WTC11 (cell line): ENCODE data around the gene DUOX2. TPM values are rescaled to one million over a fixed set of nuclear protein-coding genes. Genes with fewer than 3 reads are reported as not detected.
"Not testable (repeated sequence)": the region's sequence is repeated elsewhere in the genome, so short reads cannot be mapped to it uniquely, and the experiment has no call there.

Experiments
- ATAC-seq: fragments of 200-7000 bp; cut with Tn5 transposase; 2 replicates; pipeline ENCODE4 v1.10.0; 2021; ENCODE audit warnings: mild to moderate bottlenecking, moderate library complexity
- CTCF ChIA-PET: fragments of 300-600 bp; sonication (Branson Sonifier 250); formaldehyde crosslinking; loops from one replicate; lab custom pipeline; 2021; ENCODE audit warnings: antibody characterized with exemption; lab: Charles Lee
- POLR2A ChIA-PET: fragments of 350-600 bp; sonication (Branson Sonifier 250); formaldehyde crosslinking; loops from one replicate; lab custom pipeline; 2021; ENCODE audit warnings: antibody characterized with exemption; lab: Charles Lee
- DNase-seq: peaks from one replicate; pipeline ENCODE4 v3.0.0; 2021; ENCODE audit warnings: low spot score
- H3K27ac Mint-ChIP-seq: 2 replicates; pipeline ENCODE4 v1.8.0; 2021; ENCODE audit warnings: mixed read lengths
- H3K27me3 Mint-ChIP-seq: 2 replicates; pipeline ENCODE4 v1.8.0; 2021; ENCODE audit warnings: low read depth, mild to moderate bottlenecking, moderate library complexity, mixed read lengths
- H3K36me3 Mint-ChIP-seq: 2 replicates; pipeline ENCODE4 v1.8.0; 2021; ENCODE audit warnings: mixed read lengths
- H3K4me1 Mint-ChIP-seq: 2 replicates; pipeline ENCODE4 v1.8.0; 2022; ENCODE audit warnings: mixed read lengths
- H3K4me3 Mint-ChIP-seq: 2 replicates; pipeline ENCODE4 v1.8.0; 2021; ENCODE audit warnings: mild to moderate bottlenecking, moderate library complexity, mixed read lengths
- H3K9me3 Mint-ChIP-seq: 2 replicates; pipeline ENCODE4 v1.8.0; 2021; ENCODE audit warnings: mixed read lengths
- EMX1 ChIP-seq: fragments of 250-450 bp; sonication (Bioruptor Pico); IDR thresholded peaks from 2 replicates; pipeline ENCODE4 v1.8.0; 2021; ENCODE audit warnings: mild to moderate bottlenecking
- GTF2I ChIP-seq: fragments of 250-450 bp; sonication (Bioruptor Pico); conservative IDR thresholded peaks from 2 replicates; pipeline ENCODE4 v1.4.0; 2021; ENCODE audit warnings: mild to moderate bottlenecking
- NFYB ChIP-seq: sonication (generic); formaldehyde crosslinking; conservative IDR thresholded peaks from 2 replicates; pipeline ENCODE4 v1.8.0; 2022; ENCODE audit warnings: low read depth, missing genetic modification reagents
- PRRX2 ChIP-seq: fragments of 250-450 bp; sonication (Bioruptor Pico); IDR thresholded peaks from 2 replicates; pipeline ENCODE4 v1.8.0; 2021; ENCODE audit warnings: mild to moderate bottlenecking
- SMAD3 ChIP-seq: sonication (generic); formaldehyde crosslinking; IDR thresholded peaks from 2 replicates; pipeline ENCODE4 v1.8.0; 2022; ENCODE audit warnings: missing genetic modification reagents, mild to moderate bottlenecking, borderline replicate concordance
- SMAD4 ChIP-seq: sonication (generic); formaldehyde crosslinking; IDR thresholded peaks from 2 replicates; pipeline ENCODE4 v1.8.0; 2022; ENCODE audit warnings: mild to moderate bottlenecking, missing genetic modification reagents
- SP1 ChIP-seq: sonication (generic); formaldehyde crosslinking; conservative IDR thresholded peaks from 2 replicates; pipeline ENCODE4 v1.8.1; 2022; ENCODE audit warnings: missing genetic modification reagents
- TEAD1 ChIP-seq: sonication (generic); formaldehyde crosslinking; IDR thresholded peaks from 2 replicates; pipeline ENCODE4 v1.8.0; 2022; ENCODE audit warnings: mild to moderate bottlenecking, missing genetic modification reagents
- TP53 ChIP-seq: sonication (generic); formaldehyde crosslinking; IDR thresholded peaks from 2 replicates; pipeline ENCODE4 v1.8.1; 2023; ENCODE audit warnings: mild to moderate bottlenecking, missing genetic modification reagents
- ZNF121 ChIP-seq: sonication (generic); formaldehyde crosslinking; IDR thresholded peaks from 2 replicates; pipeline ENCODE4 v1.8.0; 2023; ENCODE audit warnings: missing genetic modification reagents
- ZNF423 ChIP-seq: fragments of 250-450 bp; sonication (Bioruptor Pico); IDR thresholded peaks from 2 replicates; pipeline ENCODE4 v2.1.2; 2022; ENCODE audit warnings: mild to moderate bottlenecking, moderate library complexity
- total RNA-seq: library from RNA; stranded (reverse); gene quantifications from 3 replicates; pipeline ENCODE4 v1.2.3, GENCODE V29; 2021
- TF ChIP-seq, protein P1 (sequence below): sonication (generic); formaldehyde crosslinking; IDR thresholded peaks from 2 replicates; pipeline ENCODE4 v1.8.1; 2023; ENCODE audit warnings: mild to moderate bottlenecking, missing genetic modification reagents, moderate library complexity
- TF ChIP-seq, protein P2 (sequence below): sonication (generic); formaldehyde crosslinking; IDR thresholded peaks from 2 replicates; pipeline ENCODE4 v1.8.0; 2023; ENCODE audit warnings: missing genetic modification reagents
- TF ChIP-seq, protein P3 (sequence below): sonication (generic); formaldehyde crosslinking; IDR thresholded peaks from 2 replicates; pipeline ENCODE4 v1.8.0; 2023; ENCODE audit warnings: missing genetic modification reagents, mild to moderate bottlenecking, borderline replicate concordance
- TF ChIP-seq, protein P4 (sequence below): sonication (generic); formaldehyde crosslinking; IDR thresholded peaks from 2 replicates; pipeline ENCODE4 v1.8.1; 2022; ENCODE audit warnings: missing genetic modification reagents, borderline replicate concordance
- TF ChIP-seq, protein P5 (sequence below): sonication (generic); formaldehyde crosslinking; IDR thresholded peaks from 2 replicates; pipeline ENCODE4 v1.8.1; 2023; ENCODE audit warnings: mild to moderate bottlenecking, missing genetic modification reagents, moderate library complexity

Gene DUOX2
- total RNA-seq, 1 experiment from 2014 or later = 0.13 TPM

DNA sequence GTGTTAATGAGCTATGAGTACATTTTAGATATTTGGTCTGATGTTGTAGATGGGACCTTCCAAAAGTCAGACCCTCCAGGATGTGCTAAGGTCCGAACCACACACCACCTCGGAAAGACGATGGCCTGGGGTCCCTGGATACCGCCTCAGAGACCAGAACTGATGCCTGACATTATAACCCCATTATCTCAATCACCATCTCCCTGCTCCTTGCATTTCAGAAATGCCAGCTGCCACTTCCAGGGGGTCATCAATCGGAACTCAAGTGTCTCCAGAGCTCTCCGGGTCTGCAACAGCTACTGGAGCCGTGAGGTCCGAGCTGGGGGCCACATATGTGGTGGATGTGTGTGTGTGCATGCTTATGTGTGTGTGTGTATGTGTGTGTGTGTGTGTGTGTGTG is 23.7 kb upstream of the DUOX2 start:
- H3K27me3 Mint-ChIP-seq = peaks cover 56% of the 10 kb centered on the region
- no peaks in the 10 kb centered on the region for H3K9me3 Mint-ChIP-seq
- H3K4me1 Mint-ChIP-seq = peaks cover 10% of the 10 kb centered on the region
- POLR2A ChIA-PET = interaction anchor here (0.9 kb wide), 1 partner anchor 11 kb away, joined by 3 read pairs; no protein-coding TSS in a partner anchor
- no peak overlapping the region for H3K27ac Mint-ChIP-seq
- no peak for DNase-seq
- CTCF ChIA-PET = interaction anchor here (0.8 to 2.0 kb wide), 6 partner anchors 11 to 81 kb away, joined by 3 to 12 read pairs (median 6); partner anchors contain the start of gene DUOX2
- no peaks in the 10 kb centered on the region for H3K36me3 Mint-ChIP-seq
- no peak for ATAC-seq
- TF ChIP-seq TEAD1 (CRISPR knock-in tag) (no peak), NFYB (CRISPR knock-in tag) (no peak), SMAD4 (CRISPR knock-in tag) (no peak), TP53 (CRISPR knock-in tag) (no peak), GTF2I (CRISPR knock-in tag) (no peak), ZNF121 (no peak), ZNF423 (CRISPR knock-in tag) (no peak)
- TF ChIP-seq, protein P1, sequence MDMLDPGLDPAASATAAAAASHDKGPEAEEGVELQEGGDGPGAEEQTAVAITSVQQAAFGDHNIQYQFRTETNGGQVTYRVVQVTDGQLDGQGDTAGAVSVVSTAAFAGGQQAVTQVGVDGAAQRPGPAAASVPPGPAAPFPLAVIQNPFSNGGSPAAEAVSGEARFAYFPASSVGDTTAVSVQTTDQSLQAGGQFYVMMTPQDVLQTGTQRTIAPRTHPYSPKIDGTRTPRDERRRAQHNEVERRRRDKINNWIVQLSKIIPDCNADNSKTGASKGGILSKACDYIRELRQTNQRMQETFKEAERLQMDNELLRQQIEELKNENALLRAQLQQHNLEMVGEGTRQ (CRISPR knock-in tag) = no peak
- TF ChIP-seq, protein P2, sequence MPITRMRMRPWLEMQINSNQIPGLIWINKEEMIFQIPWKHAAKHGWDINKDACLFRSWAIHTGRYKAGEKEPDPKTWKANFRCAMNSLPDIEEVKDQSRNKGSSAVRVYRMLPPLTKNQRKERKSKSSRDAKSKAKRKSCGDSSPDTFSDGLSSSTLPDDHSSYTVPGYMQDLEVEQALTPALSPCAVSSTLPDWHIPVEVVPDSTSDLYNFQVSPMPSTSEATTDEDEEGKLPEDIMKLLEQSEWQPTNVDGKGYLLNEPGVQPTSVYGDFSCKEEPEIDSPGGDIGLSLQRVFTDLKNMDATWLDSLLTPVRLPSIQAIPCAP (CRISPR knock-in tag) = no peak
- TF ChIP-seq, protein P3, sequence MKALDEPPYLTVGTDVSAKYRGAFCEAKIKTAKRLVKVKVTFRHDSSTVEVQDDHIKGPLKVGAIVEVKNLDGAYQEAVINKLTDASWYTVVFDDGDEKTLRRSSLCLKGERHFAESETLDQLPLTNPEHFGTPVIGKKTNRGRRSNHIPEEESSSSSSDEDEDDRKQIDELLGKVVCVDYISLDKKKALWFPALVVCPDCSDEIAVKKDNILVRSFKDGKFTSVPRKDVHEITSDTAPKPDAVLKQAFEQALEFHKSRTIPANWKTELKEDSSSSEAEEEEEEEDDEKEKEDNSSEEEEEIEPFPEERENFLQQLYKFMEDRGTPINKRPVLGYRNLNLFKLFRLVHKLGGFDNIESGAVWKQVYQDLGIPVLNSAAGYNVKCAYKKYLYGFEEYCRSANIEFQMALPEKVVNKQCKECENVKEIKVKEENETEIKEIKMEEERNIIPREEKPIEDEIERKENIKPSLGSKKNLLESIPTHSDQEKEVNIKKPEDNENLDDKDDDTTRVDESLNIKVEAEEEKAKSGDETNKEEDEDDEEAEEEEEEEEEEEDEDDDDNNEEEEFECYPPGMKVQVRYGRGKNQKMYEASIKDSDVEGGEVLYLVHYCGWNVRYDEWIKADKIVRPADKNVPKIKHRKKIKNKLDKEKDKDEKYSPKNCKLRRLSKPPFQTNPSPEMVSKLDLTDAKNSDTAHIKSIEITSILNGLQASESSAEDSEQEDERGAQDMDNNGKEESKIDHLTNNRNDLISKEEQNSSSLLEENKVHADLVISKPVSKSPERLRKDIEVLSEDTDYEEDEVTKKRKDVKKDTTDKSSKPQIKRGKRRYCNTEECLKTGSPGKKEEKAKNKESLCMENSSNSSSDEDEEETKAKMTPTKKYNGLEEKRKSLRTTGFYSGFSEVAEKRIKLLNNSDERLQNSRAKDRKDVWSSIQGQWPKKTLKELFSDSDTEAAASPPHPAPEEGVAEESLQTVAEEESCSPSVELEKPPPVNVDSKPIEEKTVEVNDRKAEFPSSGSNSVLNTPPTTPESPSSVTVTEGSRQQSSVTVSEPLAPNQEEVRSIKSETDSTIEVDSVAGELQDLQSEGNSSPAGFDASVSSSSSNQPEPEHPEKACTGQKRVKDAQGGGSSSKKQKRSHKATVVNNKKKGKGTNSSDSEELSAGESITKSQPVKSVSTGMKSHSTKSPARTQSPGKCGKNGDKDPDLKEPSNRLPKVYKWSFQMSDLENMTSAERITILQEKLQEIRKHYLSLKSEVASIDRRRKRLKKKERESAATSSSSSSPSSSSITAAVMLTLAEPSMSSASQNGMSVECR (CRISPR knock-in tag) = no peak
- TF ChIP-seq, protein P4, sequence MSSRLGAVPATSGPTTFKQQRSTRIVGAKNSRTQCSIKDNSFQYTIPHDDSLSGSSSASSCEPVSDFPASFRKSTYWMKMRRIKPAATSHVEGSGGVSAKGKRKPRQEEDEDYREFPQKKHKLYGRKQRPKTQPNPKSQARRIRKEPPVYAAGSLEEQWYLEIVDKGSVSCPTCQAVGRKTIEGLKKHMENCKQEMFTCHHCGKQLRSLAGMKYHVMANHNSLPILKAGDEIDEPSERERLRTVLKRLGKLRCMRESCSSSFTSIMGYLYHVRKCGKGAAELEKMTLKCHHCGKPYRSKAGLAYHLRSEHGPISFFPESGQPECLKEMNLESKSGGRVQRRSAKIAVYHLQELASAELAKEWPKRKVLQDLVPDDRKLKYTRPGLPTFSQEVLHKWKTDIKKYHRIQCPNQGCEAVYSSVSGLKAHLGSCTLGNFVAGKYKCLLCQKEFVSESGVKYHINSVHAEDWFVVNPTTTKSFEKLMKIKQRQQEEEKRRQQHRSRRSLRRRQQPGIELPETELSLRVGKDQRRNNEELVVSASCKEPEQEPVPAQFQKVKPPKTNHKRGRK (CRISPR knock-in tag) = no peak
- H3K4me3 Mint-ChIP-seq = no peak overlapping the region

DNA sequence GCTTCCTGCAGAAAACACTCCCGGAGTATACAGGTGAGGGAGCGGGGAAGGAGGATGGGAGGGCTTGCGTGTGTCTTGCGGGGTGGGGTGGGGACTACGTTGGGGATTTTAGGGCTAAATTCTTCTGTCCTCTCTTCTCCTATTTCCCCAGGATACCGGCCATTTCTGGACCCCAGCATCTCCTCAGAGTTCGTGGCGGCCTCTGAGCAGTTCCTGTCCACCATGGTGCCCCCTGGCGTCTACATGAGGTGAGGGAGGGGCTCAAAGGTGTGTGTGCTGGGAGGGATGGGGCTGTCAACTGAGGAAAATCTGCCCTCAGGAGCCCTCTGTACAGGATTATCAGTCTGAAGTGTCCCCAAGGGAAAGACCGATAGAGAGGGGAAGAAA is 22.4 kb upstream of the DUOX2 start:
- TF ChIP-seq EMX1 (CRISPR knock-in tag) = no peak
- TF ChIP-seq SMAD3 (CRISPR knock-in tag) = no peak
- TF ChIP-seq SP1 (CRISPR knock-in tag) = no peak
- TF ChIP-seq, protein P5, sequence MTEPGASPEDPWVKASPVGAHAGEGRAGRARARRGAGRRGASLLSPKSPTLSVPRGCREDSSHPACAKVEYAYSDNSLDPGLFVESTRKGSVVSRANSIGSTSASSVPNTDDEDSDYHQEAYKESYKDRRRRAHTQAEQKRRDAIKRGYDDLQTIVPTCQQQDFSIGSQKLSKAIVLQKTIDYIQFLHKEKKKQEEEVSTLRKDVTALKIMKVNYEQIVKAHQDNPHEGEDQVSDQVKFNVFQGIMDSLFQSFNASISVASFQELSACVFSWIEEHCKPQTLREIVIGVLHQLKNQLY (CRISPR knock-in tag) = no peak
- TF ChIP-seq, protein P3 (CRISPR knock-in tag) = no peak
- TF ChIP-seq PRRX2 (CRISPR knock-in tag) = no peak
- CTCF ChIA-PET = interaction anchor here (1.1 to 11.0 kb wide), 5 partner anchors 10 to 26 kb away, joined by 4 to 231 read pairs (median 11); partner anchors contain the start of genes DUOX2 and DUOXA2
- peaks cover 10% of the 10 kb centered on the region for H3K4me1 Mint-ChIP-seq
- peaks cover 69% of the 10 kb centered on the region for H3K27me3 Mint-ChIP-seq
- POLR2A ChIA-PET = no interaction called here
- peak; percentile 60 for ATAC-seq
- DNase-seq = peak; percentile 58
- peak overlapping the region; percentile 63 for H3K4me3 Mint-ChIP-seq
- no peak overlapping the region for H3K27ac Mint-ChIP-seq
- no peaks in the 10 kb centered on the region for H3K9me3 Mint-ChIP-seq
- H3K36me3 Mint-ChIP-seq = no peaks in the 10 kb centered on the region

DNA sequence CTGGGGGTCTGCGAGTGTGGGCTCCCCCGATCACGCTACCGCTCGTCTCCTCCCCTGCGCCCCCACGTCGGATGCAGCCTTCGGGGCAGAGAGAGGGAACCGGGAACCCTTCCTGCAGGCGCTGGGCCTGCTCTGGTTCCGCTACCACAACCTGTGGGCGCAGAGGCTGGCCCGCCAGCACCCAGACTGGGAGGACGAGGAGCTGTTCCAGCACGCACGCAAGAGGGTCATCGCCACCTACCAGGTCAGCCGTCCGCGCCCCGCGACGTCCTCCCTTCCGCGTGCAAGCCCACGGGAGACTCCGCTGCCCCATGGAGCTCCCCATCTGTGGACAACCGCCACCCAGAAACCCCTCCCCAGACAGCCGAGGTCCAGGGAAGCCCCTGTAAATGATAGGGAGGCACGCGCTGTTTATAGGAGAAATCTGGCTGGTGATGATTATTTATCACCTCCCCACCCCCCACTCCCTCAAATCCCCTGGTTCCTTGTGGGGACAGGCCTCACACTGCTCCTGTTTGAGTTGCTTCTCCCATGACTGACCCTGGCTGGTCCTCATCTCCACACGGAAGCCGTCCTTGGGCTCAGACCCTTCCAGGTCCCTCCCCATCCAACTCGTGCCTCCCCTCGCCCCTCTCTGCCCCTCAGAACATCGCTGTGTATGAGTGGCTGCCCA is 21.9 kb upstream of the DUOX2 start:
- H3K4me3 Mint-ChIP-seq = peak overlapping the region; percentile 63
- not testable (repeated sequence) for H3K27ac Mint-ChIP-seq, H3K4me1 Mint-ChIP-seq, H3K9me3 Mint-ChIP-seq, DNase-seq, H3K36me3 Mint-ChIP-seq, ATAC-seq
- CTCF ChIA-PET = interaction anchor here (1.1 to 11.0 kb wide), 7 partner anchors 9 to 266 kb away, joined by 3 to 231 read pairs (median 6); partner anchors contain the start of genes DUOX2 and DUOXA2
- POLR2A ChIA-PET = interaction anchor here (1.1 kb wide), 1 partner anchor 19 kb away, joined by 5 read pairs; no protein-coding TSS in a partner anchor
- H3K27me3 Mint-ChIP-seq = peaks cover 74% of the 10 kb centered on the region
